GM12872 (cell line): Measurements from ENCODE around the gene CIT.

Experiments
- TF ChIP-seq, protein P1 (sequence below): IDR thresholded peaks from 3 replicates; pipeline ENCODE4 v1.5.1; 2011; ENCODE audit warnings: low read depth, mild to moderate bottlenecking, low read length, moderate library complexity; ENCODE audit not compliant: insufficient read depth

Gene CIT

DNA sequence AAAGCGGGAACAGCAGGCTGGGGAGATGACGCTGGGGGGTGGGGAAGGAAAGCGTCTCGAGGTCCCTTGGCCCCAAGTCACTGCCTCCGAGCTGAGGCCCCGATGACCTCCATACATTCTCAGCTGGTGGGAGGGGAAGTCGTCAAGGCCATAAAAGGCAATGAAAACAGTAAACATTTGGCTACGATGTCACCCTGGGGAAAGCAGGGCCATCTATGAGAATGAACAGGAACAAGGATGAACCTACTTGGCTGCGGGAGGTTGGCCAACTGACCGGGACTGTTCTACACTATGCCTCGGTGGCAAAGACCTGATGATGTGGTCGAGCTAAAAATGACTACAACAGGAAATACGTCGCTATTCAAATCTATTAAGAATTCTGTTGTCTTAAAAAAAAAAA is 189.7 kb downstream of the CIT start:
- TF ChIP-seq, protein P1, sequence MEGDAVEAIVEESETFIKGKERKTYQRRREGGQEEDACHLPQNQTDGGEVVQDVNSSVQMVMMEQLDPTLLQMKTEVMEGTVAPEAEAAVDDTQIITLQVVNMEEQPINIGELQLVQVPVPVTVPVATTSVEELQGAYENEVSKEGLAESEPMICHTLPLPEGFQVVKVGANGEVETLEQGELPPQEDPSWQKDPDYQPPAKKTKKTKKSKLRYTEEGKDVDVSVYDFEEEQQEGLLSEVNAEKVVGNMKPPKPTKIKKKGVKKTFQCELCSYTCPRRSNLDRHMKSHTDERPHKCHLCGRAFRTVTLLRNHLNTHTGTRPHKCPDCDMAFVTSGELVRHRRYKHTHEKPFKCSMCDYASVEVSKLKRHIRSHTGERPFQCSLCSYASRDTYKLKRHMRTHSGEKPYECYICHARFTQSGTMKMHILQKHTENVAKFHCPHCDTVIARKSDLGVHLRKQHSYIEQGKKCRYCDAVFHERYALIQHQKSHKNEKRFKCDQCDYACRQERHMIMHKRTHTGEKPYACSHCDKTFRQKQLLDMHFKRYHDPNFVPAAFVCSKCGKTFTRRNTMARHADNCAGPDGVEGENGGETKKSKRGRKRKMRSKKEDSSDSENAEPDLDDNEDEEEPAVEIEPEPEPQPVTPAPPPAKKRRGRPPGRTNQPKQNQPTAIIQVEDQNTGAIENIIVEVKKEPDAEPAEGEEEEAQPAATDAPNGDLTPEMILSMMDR = no peak

DNA sequence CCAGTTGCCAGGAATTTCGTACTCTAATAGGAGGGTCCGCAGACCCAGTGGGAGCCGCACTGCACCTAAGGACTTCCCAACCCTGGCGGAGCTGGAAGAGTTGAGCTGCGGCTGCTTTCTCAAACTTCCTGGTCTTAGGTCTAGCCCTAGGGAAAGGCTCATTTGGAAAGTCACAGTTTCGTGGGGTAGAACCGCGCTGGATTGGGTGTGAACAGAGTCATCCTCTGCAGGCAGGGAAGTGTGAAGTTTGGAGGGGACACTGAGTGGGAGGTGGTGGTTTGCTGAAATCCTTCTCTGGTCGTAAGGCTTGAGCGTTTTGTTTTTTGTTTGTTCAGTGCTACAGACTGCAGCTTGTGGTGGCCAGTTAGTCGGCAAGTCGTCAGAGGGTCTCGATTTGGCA is 190.3 kb downstream of the CIT start:
- TF ChIP-seq, protein P1 = no peak

DNA sequence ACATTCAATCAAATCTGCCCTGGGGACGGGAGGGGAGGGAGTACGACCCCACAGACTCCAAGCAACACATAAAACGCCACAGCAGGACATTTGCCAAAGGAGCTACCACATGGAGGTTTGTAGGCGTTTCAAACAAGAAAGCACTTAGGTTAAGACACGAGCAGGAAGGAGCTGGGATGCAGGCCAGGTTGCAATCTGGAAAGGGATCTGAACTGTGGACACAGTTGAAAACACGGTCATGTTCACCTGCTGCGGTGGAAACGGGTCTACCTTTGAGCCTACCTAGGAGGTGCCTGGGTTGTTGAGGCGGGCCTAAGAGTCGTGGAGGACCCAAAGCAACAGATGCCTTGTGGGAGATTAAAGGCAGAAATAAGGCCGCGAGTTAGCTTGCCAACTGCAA is 190.8 kb downstream of the CIT start:
- TF ChIP-seq, protein P1 = no peak

DNA sequence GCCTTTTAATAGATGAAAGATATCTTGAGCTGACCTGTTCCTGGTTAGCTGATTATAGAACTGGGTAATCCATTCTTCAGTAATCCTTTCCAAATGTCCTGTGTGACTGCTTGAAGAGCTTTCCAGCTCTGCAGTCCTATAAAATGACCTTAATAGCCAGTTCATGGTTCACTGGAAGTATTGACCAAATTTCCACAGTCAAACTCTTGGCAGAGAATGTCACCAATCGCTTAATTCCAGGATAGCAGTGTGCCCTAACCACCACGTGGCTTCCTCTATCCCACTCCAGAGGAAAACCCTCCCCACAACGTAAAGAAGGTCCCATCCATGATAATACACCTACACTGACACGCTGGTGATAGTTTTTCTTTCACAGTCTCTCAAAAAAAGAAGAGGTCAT is 191.7 kb downstream of the CIT start:
- TF ChIP-seq, protein P1 = no peak

DNA sequence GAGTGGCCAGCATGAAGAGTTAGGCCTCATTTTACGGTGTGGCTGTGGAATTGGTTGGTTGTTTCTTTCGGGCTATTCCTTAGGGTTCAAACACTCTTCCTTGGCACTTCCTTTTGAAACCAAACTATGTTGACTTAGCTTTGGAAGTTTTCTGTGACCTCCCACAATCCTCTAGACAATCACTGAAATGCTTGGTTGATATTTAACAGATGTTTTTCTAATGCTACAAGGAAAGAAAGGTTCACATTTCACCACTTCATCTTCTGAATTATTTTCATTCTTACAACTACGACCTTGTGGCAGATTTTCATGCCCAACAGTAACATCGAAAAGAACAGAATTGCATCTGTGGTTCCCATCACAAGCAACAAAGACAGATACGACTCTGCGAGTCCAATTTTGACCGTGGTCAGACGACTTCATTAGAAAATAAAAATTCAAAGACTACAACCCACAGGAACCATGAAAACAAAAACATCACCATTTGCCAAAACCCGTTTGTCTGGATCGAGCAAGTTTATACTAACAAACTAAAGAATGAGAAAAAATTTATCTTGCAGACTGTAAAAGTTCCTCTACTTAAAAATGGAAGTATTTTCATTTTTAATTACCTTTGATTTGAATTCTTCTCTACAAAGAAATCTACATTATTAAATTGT is 192.3 kb downstream of the CIT start:
- TF ChIP-seq, protein P1 = no peak

DNA sequence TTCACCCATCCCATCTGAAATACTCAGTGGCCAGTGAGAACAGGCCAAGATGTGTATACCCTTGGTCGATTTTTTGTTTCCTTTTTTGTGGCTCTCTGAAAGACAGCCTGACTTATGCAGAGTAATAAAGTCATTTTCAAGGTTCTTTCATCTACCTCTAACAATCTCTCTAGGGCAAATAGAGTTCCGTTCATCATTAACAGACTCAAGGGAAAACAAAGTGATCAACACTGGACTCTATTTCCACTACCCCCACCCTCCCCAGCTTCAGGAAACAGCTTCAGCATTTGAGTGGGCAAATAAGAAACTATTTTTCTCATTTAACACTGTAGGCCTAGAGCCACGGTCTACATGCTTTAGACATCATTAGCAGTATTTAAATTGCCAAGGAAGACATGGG is 193.3 kb downstream of the CIT start:
- TF ChIP-seq, protein P1 = no peak

DNA sequence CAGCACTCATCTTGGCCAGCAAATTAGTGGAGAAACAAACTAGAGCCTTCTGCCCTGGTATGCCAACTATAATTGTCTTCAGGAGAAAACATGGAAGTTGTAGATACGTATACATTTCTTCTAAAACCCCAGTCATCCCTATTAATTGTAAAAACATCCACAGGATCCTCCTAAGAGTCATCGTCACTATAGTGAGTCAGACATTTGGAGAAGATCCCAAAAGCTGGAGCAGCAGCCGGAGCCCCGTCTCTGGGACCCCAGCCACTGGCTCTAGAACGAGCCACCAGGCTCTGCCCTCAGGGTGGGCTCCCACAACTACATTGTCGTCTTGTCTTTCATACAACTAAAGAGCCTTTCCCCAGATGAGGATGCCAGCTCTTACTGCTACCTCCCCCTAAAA is 193.7 kb downstream of the CIT start:
- TF ChIP-seq, protein P1 = no peak
